ENCODE measurements around the gene DKC1.
"Not testable (repeated sequence)": the region's sequence is repeated elsewhere in the genome, so short reads cannot be mapped to it uniquely, and the experiment has no call there.

DKC1 gene

DNA sequence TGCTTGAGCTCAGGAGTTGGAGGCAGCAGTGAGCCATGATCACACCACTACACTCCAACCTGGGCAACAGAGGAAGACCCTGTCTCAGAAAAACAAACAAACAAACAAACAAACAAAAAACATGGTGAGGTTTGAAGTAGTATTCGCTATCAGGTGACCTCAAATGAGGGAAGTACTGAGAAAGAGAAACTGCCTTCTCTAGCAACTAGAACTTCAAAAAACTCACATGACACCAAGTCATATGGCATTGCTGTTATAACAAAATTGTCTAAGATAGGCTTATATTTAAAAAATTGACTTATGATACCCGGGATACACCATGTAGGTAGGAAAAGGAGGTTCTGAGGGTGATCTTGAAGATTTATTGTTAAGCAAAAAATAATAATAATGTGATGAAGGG lies 32.4 kb downstream of the DKC1 start:
- no peak for DNase-seq

DNA sequence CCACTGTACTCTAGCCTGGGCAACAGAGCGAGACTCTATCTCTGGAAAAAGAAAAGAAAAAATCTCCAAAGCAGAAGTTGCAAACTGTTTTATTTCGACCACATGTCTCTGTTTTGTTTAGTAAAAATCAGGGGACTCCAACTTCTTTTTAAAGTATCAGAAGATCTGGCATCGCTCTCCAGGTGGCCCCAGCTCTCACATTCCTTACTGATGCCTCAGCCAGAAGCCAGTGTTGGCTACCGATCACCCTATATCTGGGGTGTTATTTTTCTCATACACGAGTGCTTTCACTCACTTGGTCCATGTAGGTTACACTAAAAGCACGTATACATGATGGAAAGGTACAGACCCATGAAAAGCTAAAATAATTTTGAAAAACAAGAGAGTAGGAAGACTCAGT lies 34.3 kb downstream of the DKC1 start:
- no peak for DNase-seq

DNA sequence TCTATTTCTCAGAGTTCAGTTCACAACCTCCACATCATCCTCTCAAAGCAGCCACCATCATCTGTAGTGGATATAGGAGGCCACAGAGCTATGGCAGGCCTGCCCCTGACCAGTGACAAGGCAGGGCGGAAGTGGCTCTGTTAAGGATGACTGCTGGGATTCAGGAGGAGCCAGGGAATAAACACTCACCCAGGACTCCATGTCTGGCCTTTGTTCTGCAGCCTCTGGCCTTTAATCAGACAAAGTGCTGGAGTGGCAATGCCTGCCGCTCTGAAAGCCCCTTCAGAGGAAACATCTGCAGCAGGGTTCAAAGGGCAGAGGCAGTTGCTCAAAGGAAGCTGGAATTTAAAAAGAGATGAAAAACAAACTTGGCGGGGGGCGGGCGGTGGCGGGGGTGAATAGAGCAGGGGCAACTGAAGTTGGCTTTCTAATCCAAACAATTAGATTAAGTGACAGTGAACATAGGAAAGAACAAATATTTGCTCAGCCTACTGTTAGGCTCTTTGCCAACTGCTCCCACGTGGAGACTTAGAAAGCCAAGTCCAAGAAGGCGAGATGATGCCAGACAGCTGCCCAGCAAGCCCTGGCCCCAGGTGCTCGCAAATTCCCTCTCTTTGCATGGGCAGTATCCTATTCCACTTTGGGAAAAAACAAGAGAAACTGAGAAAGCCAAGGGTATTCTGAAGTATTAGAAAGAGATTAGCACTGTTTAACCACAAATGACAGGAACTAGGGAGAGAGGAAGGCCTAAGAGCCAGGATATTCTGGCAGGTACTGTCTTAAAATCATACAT lies 37.1 kb downstream of the DKC1 start:
- no peak for DNase-seq

DNA sequence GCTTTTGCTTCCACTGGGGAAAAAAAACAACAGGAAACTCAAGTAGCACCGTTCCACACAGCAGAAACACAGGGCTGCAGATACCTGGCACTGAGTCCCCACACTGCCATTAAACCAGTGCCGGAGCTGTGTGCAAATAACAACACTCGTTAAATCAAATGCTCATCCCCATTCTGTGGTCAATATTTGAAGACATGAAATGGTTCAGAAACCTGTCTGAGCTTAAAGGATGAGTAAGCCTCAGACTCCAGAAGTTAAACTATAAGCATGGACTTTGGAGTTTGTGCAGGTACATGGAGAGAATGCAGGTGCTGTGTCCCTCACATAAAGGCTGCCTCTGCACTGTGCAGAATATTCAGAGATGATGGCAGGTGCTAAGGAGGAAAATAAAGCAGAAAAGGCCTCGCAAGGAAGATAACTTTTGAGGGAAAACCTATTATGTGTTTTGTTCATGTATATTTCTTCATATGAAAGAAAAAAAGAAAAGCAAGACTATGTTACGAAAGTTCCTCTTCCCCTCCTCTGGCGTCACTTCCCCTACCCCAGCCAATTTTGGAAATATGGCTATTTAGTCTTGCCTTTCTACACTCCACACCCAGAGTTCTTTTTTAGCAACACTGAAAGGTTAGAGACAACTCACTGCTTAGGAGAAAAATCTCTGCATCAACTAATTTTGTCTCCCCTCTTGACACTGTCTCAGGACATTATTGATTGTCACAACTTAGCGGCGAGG lies 38.0 kb downstream of the DKC1 start:
- DNase-seq: no peak

DNA sequence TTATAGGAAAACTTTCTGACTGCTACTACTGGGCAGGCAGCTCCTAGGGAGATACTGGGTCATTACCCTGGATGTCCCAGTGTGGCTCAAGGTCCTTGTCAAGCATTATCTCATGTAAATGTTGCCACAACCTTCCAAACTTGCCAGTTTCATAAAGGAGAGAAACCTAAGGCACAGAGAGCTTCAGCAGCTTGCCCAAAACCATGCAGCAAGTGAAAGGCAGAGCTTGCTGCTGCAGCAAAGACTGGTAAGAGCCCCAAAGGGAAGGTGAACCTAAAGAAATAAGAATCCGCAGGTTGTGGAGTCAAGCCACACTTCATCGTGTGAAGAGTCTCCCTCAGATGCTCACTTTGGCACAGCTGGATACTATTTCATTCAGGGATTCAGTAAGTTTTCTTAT lies 40.3 kb downstream of the DKC1 start:
- no peak for DNase-seq

DNA sequence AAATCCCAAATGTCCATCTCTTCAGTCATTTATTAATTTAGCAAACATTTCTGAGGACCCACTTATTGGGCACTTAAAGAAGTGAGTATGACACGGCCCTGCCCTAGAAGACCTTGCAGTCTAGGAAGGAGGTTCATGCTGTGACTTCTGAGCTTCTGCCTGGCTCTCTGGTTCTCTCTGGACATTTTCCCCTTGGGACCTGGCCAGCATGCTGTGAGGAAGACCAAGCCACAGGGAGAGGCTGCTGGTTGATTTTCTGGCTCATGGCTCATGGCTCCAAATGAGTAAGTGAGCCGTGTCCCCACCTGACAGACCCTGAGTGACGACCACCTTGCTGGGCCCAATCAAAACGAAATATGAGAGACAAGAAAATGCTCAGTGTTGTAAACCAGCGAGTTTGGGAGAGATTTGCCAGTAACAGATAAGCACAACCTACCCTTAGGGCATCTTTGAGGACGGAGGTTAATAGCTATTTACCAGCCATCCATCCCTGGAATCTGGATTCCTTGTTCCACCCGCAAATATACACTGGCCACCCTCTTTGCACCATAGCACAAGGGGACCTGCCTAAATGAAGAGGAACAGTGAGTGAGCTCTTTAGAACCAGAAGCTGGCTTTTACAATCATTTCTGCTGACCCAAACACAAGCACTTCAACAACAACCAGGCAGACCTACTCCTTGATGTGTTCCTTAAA lies 41.7 kb downstream of the DKC1 start:
- DNase-seq: no peak

DNA sequence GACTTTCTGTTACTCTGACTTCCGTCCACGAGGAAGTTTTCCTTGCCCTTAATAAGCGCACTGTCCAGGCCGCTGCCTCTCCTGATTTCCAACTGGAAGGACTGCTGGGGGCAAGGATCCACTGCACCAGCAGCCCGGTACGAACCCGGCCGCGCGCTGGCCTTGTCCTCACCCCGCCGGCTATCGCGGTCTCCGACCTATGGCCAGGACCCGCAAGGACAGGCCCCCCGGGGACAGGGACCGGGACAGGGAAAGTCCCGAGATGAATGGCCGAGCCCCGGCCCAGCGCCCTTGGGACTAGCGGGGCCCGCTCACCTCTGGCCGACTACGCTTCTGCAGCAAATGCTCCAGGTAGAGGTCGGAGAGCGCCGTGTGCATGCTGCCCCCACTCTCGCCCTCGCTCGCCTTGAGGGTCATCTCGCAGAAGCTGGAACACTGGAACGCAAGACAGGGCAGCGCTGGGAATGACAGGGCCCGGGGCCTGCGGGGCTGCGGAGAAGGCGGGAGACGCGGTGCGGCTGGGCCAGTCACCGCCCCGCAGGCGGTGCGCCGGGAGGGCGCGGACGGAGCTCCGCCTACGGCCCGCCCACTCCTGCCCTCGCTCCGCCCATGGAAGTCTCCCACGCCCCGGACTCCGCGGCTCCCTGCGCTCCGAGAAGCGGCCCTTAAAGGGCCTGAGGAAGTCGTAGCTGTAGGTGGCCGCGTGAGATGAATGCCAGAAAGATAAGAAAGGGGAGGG lies 42.5 kb downstream of the DKC1 start, which contains the start of gene MPP1:
TSS of gene MPP1 (minus strand) at position 529 of the 739 bp plus-strand sequence. CDS start at position 417, 112 bp downstream.
- DNase-seq: peak; percentile 28

DNA sequence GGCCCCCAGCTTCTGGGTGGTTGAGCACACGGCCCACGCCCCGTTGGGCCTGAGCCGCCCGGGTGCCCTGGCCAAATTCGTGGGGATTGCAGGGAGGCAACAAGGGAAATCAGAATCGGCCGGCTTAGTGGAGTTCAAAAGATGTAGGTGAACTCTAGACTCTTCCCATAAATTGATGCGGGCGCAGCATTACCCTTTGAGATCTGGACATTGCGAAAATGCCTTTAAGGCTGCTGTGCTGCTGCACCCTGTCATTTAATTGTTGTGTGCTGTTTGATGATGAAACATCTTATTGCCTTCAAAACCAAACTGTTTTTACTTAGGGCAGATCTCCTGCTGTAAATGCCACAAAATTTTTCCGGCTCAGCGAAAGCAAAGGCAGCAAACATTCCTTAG lies 43.0 kb downstream of the DKC1 start:
- DNase-seq: no peak

DNA sequence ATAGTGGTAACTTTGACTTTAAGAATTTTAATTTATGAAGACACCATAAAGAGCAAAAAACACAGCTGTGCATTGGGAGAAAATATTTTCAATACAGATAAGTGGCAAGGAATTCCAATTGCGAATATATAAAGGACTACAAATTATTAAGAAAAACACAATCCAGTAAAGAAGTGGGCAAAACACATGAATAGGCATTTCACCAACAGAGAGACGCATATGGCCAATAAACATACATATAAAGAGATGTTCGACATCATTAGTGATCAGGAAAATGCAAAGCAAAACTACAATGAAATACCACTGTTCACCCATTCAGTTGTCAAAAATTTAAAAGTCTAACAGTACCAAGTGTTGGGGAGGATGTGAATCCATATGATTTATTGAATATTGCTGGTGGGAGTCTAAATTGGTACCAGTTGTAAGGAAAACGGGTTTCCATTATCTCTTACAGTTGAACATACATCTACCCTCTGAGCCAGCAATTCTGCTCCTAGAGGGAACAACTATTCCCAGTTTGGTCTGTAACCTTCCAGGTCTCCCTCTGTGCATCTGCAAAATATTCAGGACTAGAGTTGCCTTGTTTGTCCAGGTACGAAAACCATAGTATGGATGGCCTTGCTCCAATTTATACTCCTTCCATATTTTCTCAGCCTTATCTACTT lies 44.3 kb downstream of the DKC1 start:
- no peak for DNase-seq

DNA sequence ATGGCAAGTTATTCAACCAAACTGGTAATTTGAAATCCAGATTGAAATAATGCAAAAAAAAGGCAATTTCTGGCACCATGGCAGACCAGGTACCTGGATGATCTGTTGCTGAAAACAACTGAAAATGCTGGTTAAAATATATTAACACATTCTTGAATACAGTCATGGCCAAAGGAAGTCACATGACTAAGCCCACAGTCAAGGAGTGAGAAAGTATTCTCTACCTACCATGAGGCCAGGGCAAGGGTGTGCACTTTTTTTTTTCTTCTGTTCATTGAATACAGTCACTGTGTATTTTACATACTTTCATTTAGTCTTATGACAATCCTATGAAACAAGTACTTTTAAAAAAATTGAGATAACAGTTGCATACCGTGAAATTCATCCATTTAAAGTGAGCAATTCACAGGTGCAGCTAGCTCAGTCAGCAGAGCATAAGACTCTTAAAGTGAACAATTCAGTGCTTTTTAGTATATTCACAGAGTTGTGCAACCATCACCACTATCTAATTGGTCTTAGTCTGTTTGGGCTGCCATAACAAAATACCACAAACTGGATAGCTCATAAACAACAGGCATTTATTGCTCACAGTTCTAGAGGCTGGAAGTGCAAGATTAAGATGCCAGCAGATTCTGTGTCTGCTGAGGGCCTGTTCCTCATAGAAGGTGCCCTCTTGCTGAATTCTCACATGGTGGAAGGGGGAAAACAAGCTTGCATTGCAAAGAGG lies 47.4 kb downstream of the DKC1 start:
- no peak for DNase-seq

DNA sequence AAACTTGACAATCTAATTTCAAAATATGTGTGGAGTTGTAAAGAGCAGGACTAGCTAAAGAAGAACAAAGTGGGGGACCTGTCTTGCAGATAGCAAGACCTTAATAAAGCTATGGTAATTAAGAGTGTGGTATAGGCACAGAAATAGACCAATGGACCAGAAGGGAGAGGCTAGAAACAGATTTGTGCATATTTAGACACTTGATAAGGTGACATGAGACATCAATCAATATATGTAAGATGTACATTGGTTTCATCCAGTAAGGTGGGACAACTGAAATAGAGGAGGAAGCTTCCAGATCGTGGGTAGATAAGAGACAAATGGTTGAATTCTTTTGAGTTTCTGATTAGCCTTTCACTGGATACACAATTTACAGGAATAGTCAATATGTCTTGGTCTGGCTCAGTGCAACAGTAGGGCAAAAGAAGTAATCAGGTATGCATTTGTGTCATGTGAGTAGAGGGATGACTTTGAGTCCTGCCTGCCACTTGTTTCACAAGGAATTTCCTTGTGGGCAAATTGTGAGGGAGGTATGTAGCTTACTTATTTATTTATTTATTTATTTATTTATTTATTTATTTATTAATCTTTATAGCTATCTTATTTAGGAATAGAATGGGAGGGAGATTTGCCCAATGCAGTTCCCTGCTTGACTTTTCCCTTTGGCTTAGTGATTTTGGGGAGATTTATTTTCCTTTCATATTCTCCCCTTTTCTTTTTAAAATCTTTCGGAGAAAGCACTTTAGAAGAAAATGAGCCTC lies 49.9 kb downstream of the DKC1 start:
- DNase-seq: no peak

DNA sequence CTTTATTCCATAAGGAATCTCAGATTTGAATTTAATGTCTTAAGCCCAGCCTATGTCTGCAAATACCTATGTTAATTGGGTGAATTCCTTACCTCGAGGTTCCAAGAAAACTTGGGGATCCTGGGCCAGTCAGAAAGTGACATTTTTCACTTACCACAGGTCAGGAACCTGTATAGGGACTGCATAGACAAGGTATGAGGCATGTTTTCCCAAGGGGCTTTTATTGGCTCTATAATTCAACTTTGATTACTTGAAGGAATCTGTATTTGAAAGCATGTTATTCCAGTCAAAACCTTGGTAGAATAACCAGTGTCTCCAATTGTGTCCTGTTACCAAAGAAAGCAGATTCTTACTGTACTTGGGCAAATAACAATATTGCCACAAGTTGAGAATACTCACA lies 51.1 kb downstream of the DKC1 start:
- no peak for DNase-seq

DNA sequence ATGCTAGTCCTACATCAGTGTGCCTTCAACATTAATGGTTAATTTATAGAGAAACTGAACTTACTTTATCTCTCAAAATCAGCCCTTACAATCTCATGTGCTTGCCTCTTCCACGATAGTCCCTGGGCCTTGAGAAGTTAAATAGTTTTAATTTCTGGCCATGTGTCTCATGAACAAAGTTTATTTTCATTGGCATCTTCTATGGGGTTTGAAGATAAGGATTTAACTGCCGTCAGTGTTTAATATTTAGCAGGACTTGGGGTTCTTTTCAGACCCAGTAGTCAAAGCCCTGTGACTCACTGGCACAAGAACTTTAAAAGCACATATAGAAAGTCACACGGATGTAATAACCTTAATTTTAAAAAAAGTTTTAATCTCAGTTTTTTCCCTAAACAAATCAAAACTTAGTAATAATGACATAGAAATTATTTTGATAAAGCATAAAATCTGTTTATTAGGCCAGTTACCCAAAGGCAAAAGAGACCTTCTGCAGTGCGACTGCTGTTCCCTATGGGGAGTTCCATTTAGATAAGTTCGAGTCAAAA lies 52.7 kb downstream of the DKC1 start:
- no peak for DNase-seq

DNA sequence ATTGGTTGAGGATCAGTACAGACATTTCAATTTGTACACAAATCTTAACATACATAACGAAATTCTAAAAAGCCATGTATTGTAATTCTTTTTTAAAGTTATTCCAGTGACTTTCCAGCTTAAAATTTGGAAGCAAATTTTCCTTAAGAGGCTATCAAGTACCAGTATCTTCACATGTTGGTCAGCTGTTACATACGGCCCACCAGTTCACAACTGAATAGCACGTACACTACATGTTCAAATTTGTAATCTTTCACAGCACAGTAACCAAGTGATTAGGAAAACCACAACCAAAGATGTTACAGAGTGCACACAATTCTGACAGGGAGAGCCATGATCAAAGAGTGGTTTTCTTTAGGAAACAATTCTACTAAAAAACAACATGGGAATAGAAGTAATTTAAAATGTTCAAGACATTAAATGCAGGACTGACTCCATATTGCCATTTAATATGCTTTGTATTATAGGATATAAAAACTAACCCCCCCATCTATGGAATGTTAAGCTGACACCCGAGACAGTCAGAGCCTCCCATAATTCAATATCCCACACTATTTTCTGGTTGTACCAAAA lies 53.7 kb downstream of the DKC1 start:
- DNase-seq: not testable (repeated sequence)

DNA sequence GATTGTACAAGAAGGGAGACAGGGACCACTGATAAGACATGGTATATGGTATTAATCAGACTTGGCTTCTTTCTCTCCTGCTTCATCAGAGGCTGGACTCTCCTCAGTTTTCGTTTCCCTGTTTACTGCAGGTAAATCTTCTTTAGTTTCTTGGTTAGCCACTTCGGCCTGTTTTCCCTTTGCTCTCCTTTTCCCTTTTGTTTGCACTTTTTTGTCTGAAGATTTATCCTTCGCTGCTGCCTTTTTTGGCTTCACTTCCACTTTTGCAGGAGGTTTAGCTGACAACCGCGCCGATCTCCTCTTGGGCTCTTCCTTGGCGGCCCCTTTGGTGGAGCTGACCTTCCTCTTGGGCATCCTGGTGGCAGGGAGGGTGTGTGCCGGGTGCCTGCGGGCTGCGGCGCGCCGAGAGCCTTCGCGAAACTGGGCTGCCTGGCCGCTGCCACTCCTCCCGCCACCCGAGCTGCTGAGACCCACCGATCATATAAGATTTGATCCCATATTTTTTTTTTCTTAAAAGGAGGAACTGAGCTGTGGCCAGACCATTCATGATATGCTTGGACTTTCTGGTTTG lies 54.5 kb downstream of the DKC1 start:
- DNase-seq: not testable (repeated sequence)

DNA sequence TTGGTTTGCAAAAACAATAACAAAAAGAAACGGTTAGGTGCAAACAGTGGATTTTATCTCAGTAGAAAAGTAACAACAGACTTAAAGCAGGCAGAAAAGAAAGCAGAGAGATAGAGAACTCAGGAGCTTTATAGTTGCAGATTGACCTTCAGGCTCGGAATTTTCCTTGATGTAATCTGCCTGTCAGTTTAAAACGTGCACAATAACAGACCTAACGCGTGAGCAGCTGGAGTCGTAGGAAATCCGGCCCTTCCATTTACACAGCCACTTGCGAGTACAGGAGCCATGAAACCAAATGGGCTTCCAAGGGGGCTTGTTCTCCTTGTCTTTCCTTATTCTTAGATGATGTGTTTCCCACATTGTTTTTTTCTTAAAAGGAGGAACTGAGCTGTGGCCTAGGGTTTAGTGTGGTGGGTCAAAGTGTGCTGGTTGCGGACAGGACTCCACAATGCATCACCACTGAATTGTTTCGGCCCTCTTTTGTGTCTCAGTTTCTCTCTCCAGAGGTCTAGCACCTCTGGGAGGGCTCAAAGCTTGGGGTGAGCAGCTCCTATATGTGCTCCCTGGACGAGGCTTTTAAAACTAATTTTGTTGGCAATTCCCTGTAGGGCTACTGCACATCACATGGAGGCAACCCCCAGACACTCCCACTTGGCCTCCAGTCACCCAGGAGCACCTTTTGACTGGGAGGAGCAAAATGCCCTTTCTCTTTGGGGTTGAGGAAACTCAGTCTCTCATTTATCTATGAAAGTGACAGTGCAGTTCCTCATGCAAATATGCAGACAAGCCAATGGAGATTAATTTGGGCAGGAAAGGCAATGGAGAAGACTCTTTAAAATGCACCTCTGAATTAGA lies 56.5 kb downstream of the DKC1 start:
- no peak for DNase-seq

DNA sequence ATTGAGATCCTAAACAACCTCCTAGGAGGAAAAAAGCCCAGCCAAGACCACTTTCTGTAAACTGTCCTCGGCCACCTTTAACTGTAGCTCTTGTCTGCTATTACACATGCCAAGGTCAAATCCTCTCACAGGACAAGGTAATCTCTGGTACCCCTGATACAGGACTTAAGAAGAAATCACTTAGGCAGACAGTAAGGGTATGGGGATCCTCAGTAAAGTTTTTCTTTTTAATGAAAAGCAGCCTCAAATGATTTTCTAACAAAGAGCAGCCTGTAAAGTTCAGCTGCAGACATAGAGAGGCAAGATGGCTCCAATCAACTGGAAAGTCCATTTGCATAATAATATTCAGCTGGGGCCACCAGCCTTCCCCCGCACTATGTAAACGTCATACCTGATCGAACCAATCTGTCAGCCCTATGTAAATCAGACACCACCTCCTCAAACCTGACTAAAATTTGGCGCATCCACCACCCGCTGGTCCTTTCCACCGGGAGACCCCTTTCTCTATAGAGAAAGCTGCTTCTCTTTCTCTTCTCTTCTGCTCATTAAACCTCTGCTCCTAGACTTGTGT lies 57.2 kb downstream of the DKC1 start:
- DNase-seq: no peak

DNA sequence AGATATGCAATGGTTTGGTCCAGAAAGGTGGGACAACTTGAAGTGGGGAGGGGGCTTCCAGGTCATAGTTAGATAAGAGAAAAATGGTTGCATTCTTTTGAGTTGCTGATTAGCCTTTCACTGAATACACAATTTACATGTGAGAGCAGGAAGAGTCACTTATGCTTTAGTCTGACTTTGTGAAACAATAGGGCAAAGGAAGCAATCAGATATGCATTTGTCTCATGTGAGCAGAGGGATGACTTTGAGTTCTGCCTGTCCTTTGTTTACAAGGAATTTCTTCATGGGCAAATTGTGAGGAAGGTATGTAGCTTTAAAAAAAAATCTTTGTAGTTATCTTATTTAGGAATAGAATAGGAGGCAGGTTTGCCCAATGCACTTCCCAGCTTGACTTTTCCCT lies 58.9 kb downstream of the DKC1 start:
- DNase-seq: no peak

DNA sequence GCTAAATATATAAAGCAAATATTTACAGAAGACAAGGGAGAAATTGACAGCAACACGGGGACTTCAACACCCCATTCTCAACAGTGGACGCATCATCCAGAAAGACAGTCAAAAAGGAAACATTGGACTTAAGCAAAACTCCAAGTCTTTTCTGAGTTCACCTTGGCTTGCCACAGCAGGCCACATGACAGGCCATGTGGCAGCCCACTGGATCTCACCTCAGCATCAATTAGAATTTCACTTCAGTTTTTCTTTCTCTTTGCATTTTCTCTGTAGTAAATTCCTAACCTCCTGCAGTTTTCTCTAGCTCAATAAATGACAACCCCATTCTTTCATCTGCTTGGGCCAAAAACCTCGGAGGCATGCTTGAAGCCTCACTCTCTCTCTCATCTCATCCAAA lies 59.4 kb downstream of the DKC1 start:
- no peak for DNase-seq
